Skeletal muscle tissue (tissue), 4 donors: ENCODE results near the gene IFITM1. TPM values are rescaled to one million over a fixed set of nuclear protein-coding genes. Genes with fewer than 3 reads are reported as not detected.
A peak's percentile ranks its signal among the peaks of the same experiment; 100 is the strongest.

Experiments used
- H3K27ac ChIP-seq: one replicate; pipeline ENCODE4 v1.7.0; 2013; ENCODE audit warnings: mild to moderate bottlenecking, low read depth, low read length, inconsistent platforms
- H3K27me3 ChIP-seq, 3 donors: one replicate each; pipeline ENCODE4 v1.7.0; 2013; ENCODE audit warnings: low read length in 3 of 3; ENCODE audit not compliant: control insufficient read depth in 3 of 3, insufficient read depth in 3 of 3
- H3K36me3 ChIP-seq, 3 donors: one replicate each; pipeline ENCODE4 v1.7.0; 2013; ENCODE audit warnings: low read length in 3 of 3; ENCODE audit not compliant: control insufficient read depth in 3 of 3, insufficient read depth in 3 of 3
- H3K4me1 ChIP-seq, 3 donors: one replicate each; pipeline ENCODE4 v1.7.0; 2013; ENCODE audit warnings: low read length in 3 of 3, mild to moderate bottlenecking in 3 of 3; ENCODE audit not compliant: control insufficient read depth in 3 of 3, insufficient read depth in 3 of 3
- H3K4me3 ChIP-seq, 3 donors: one replicate each; pipeline ENCODE4 v1.7.0; 2013; ENCODE audit warnings: low read length in 3 of 3
- H3K9ac ChIP-seq, 3 donors: one replicate each; pipeline ENCODE4 v1.7.0; 2013; ENCODE audit warnings: low read length in 3 of 3, mild to moderate bottlenecking in 3 of 3, moderate library complexity in 2 of 3, low read depth in 1 of 3
- H3K9me3 ChIP-seq, 3 donors: one replicate each; pipeline ENCODE4 v1.7.0; 2013; ENCODE audit warnings: low read length in 3 of 3; ENCODE audit not compliant: control insufficient read depth in 3 of 3
- total RNA-seq: library from RNA; depleted of rRNA; stranded (reverse); fragments of >200 nt; gene quantifications from one replicate; pipeline ENCODE4 v1.2.3, GENCODE V29; 2014
- donor health status: Osteomylitis.

Gene IFITM1
- total RNA-seq, 1 donor from 2014 or later: 13.0 TPM

GRCh38 chr11:335779-336658, 22.2 kb downstream of the IFITM1 start:
- H3K27ac ChIP-seq: peak overlapping the region; percentile 79
- H3K4me3 ChIP-seq: peak overlapping the region in 1 of 3 donors; percentile 14
- H3K4me1 ChIP-seq: peaks cover 10 to 19% (median 17%) of the 10 kb centered on the region in 3 donors
- peaks cover 0 to 2% (median 0%) of the 10 kb centered on the region in 3 donors for H3K9me3 ChIP-seq
- peak overlapping the region; percentile 8 to 51 (median 10) for H3K9ac ChIP-seq
- H3K27me3 ChIP-seq: peaks cover 0 to 8% (median 2%) of the 10 kb centered on the region in 3 donors
- no peaks in the 10 kb centered on the region for H3K36me3 ChIP-seq

GRCh38 chr11:336659-337198, 22.9 kb downstream of the IFITM1 start:
- Histone ChIP-seq H3K9me3 (peaks cover 0 to 2% (median 0%) of the 10 kb centered on the region in 3 donors), H3K36me3 (no peaks in the 10 kb centered on the region), H3K4me1 (peaks cover 10 to 19% (median 17%) of the 10 kb centered on the region in 3 donors), H3K4me3 (peak overlapping the region in 1 of 3 donors; percentile 14), H3K9ac (peak overlapping the region in 1 of 3 donors; percentile 10), H3K27ac (peak overlapping the region; percentile 79), H3K27me3 (peaks cover 0 to 5% (median 2%) of the 10 kb centered on the region in 3 donors)

GRCh38 chr11:337711-338110, 23.9 kb downstream of the IFITM1 start:
- no peak overlapping the region for H3K27ac ChIP-seq

GRCh38 chr11:339963-340362, 26.1 kb downstream of the IFITM1 start:
- Histone ChIP-seq H3K36me3 (no peaks in the 10 kb centered on the region), H3K4me3 (no peak overlapping the region), H3K4me1 (peaks cover 10 to 17% (median 16%) of the 10 kb centered on the region in 3 donors), H3K27ac (no peak overlapping the region), H3K27me3 (no peaks in the 10 kb centered on the region), H3K9ac (no peak overlapping the region), H3K9me3 (no peaks in the 10 kb centered on the region)

More at GRCh38 chr11:337711-338110, 23.9 kb downstream of the IFITM1 start:
- Histone ChIP-seq H3K9me3 (peaks cover 0 to 2% (median 0%) of the 10 kb centered on the region in 3 donors), H3K4me3 (no peak overlapping the region), H3K9ac (no peak overlapping the region), H3K27me3 (peaks cover 0 to 5% (median under 1%) of the 10 kb centered on the region in 3 donors), H3K4me1 (peaks cover 10 to 19% (median 17%) of the 10 kb centered on the region in 3 donors), H3K36me3 (no peaks in the 10 kb centered on the region)

- H3K4me3 ChIP-seq: no peak overlapping the region
- no peaks in the 10 kb centered on the region for H3K9me3 ChIP-seq
- no peak overlapping the region for H3K27ac ChIP-seq
- H3K9ac ChIP-seq: no peak overlapping the region
- peaks cover 0 to under 1% (median 0%) of the 10 kb centered on the region in 3 donors for H3K27me3 ChIP-seq
- H3K4me1 ChIP-seq: peaks cover 6 to 11% (median 10%) of the 10 kb centered on the region in 3 donors
- H3K36me3 ChIP-seq: no peaks in the 10 kb centered on the region
Observed at GRCh38 chr11:340539-341512, 27.0 kb downstream of the IFITM1 start.

GRCh38 chr11:342328-342727, 28.5 kb downstream of the IFITM1 start:
- no peak overlapping the region for H3K9ac ChIP-seq
- no peaks in the 10 kb centered on the region for H3K9me3 ChIP-seq
- H3K27ac ChIP-seq: no peak overlapping the region
- no peak overlapping the region for H3K4me3 ChIP-seq
- H3K27me3 ChIP-seq: peaks cover 0 to 2% (median 0%) of the 10 kb centered on the region in 3 donors
- H3K4me1 ChIP-seq: no peaks in the 10 kb centered on the region
- no peaks in the 10 kb centered on the region for H3K36me3 ChIP-seq

- Histone ChIP-seq H3K9me3 (no peaks in the 10 kb centered on the region), H3K4me1 (no peaks in the 10 kb centered on the region), H3K9ac (no peak overlapping the region), H3K27ac (no peak overlapping the region), H3K27me3 (peaks cover 0 to 3% (median 2%) of the 10 kb centered on the region in 3 donors), H3K4me3 (no peak overlapping the region), H3K36me3 (no peaks in the 10 kb centered on the region)
Observed at GRCh38 chr11:344836-345578, 31.2 kb downstream of the IFITM1 start.

GRCh38 chr11:346529-346928, 32.7 kb downstream of the IFITM1 start:
- Histone ChIP-seq H3K9ac (no peak overlapping the region), H3K27me3 (peaks cover 0 to 11% (median 2%) of the 10 kb centered on the region in 3 donors), H3K9me3 (no peaks in the 10 kb centered on the region), H3K4me1 (peaks cover 3 to 4% (median 4%) of the 10 kb centered on the region in 3 donors), H3K36me3 (no peaks in the 10 kb centered on the region), H3K4me3 (no peak overlapping the region), H3K27ac (no peak overlapping the region)
